Stimulated activated CD8-positive, alpha-beta memory T cell treated with anti-CD3 and anti-CD28 coated beads, Interleukin-4, amount 100 ng/mL, for 48 hours (primary cell): ENCODE results near the gene ROCK2.
"Not testable (repeated sequence)": the region's sequence is repeated elsewhere in the genome, so short reads cannot be mapped to it uniquely, and the experiment has no call there.

Experiments used
- DNase-seq: peaks from one replicate; pipeline ENCODE4 v3.0.0-alpha.2; 2020

Gene ROCK2

GRCh38 chr2:11338580-11338979 lies 5.9 kb downstream of the ROCK2 start:
- DNase-seq = no peak

GRCh38 chr2:11337909-11338308 lies 6.5 kb downstream of the ROCK2 start:
- DNase-seq = no peak

GRCh38 chr2:11336189-11336588 lies 8.2 kb downstream of the ROCK2 start:
- DNase-seq = no peak

- no peak for DNase-seq
These were observed 10.8 kb downstream of the ROCK2 start for GRCh38 chr2:11333427-11334183.

- no peak for DNase-seq
These were observed 11.8 kb downstream of the ROCK2 start for GRCh38 chr2:11332596-11332995.

- no peak for DNase-seq
These were observed 13.8 kb downstream of the ROCK2 start for GRCh38 chr2:11330457-11331142.

GRCh38 chr2:11329776-11330175 lies 14.7 kb downstream of the ROCK2 start:
- no peak for DNase-seq

- not testable (repeated sequence) for DNase-seq
These were observed 15.9 kb downstream of the ROCK2 start for GRCh38 chr2:11328522-11328921.

GRCh38 chr2:11327871-11328270 lies 16.6 kb downstream of the ROCK2 start:
- no peak for DNase-seq

GRCh38 chr2:11326677-11327211 lies 17.7 kb downstream of the ROCK2 start:
- DNase-seq = no peak

GRCh38 chr2:11325961-11326676 lies 18.3 kb downstream of the ROCK2 start:
- DNase-seq = no peak

- DNase-seq = no peak
These were observed 22.6 kb downstream of the ROCK2 start for GRCh38 chr2:11321847-11322246.

- DNase-seq = no peak
These were observed 23.5 kb downstream of the ROCK2 start for GRCh38 chr2:11320698-11321492.

- DNase-seq = no peak
These were observed 24.5 kb downstream of the ROCK2 start for GRCh38 chr2:11319939-11320338.

- no peak for DNase-seq
These were observed 29.2 kb downstream of the ROCK2 start for GRCh38 chr2:11315074-11315705.

GRCh38 chr2:11314487-11314886 lies 29.9 kb downstream of the ROCK2 start:
- DNase-seq = no peak

- DNase-seq = no peak
These were observed 31.5 kb downstream of the ROCK2 start for GRCh38 chr2:11312770-11313471.

- no peak for DNase-seq
These were observed 32.9 kb downstream of the ROCK2 start for GRCh38 chr2:11311543-11311942.

GRCh38 chr2:11310212-11310611 lies 34.2 kb downstream of the ROCK2 start:
- no peak for DNase-seq

- no peak for DNase-seq
These were observed 34.7 kb downstream of the ROCK2 start for GRCh38 chr2:11309706-11310105.

GRCh38 chr2:11307764-11308415 lies 36.5 kb downstream of the ROCK2 start:
- DNase-seq = no peak
